KBM-7 (cell line): Measurements from ENCODE around the gene HECTD4.
"Not testable (repeated sequence)": the region's sequence is repeated elsewhere in the genome, so short reads cannot be mapped to it uniquely, and the experiment has no call there.

Source experiments
- DNase-seq: peaks from one replicate; pipeline ENCODE4 v3.0.0-alpha.2; 2015
- in situ Hi-C: fragments of 300-500 bp; cut with MboI; formaldehyde crosslinking; loops from 2 replicates; pipeline ENCODE4 v1.14.3; 2020; ENCODE audit warnings: low sequenced_read_pairs, low pct_unique_long_range_greater_than_20kb, mixed read lengths

Gene HECTD4

DNA sequence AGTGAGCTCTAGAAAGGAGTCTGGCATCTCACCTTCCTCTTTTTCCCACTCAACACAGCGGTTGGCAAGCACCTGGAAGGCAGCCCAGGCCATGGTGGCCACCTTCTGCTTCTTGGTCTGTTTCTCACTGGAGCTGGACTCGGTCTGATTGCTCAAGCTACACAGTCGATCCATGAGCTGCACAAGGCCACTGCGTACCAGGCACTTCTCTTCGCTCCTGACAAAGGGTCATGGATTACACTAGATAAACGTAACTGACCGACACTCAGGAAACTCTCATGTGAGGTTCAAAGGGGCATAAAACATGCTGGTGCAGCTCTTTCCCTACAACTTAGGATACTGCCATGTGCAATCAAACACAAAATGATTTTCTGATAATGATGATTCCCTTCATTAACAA lies 143.2 kb downstream of the HECTD4 start:
- in situ Hi-C loops = no loop called here
- no peak for DNase-seq

DNA sequence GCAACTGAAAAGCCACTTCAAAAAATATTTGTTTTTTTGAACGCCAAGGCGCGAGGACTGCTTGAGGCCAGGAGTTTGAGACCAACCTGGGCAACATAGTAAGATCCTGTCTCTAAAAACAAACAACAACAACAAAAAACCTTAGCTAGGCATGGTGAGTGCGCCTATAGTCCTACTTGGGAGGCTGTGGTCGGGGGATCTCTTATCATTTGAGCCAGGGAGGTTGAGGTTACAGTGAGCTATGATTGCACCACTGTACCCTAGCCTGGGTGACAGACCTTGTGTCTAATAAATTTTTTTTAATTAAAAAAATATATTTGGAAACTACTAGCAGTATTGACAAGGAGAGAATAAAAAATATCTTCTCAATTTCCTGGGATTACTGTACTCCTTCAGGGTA lies 143.8 kb downstream of the HECTD4 start:
- DNase-seq = no peak
- in situ Hi-C loops = no loop called here

DNA sequence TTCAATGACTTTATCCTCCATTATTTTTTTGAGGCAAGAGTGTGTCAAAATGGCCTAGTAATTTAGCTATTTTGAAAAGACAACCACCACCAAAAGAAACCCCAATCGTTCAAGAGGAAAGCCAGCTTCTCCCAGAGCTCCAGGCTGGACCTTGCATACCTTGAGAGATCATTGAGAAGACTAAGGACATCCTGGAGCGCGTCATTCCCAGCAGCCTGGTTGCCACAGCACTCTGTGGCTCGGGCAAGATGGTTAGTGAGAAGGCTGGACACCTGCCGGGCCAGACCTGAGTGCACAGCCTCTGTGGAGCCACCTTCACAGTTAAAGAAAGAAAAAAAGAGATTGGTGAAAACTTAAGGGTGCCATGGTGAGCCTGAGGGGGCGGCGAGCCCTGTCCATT lies 145.4 kb downstream of the HECTD4 start:
- DNase-seq = no peak
- in situ Hi-C loops = no loop called here

DNA sequence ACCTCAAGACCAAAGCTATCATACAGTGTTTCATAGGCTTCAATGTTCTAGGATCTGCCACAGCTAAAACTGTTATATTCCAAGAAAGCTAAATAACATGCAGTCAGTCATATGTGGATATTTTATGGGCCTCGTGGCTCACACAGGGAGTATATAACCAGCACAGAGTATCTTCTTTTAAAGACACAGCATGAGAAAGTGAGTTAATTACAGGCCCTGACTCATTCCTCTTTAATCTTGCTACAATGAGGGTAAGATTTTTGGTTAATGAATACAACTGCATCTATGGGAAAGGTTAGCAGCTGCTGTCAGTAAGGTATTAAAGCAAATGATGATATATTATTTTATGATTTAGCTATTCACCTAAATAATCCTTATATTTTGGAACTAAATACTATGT lies 145.8 kb downstream of the HECTD4 start:
- no peak for DNase-seq
- in situ Hi-C loops = no loop called here

DNA sequence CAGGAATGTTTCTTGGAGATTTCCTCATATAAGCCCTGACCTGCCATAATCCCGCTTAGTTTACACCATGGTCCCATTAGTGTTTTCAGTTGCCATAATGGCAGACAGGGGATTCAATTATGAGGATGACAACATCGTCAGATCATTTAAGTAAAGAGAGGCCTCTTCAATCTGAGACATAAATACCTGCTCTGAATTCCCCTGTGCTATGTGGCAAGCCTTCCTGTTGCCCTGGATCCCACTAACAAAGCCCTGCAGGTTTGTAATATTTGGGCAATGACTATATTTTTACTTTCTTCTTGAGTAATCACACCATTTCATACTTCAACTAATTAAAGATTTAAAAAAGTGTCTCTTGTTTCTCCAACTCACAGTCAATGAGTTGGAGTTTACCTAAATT lies 147.9 kb downstream of the HECTD4 start:
- no peak for DNase-seq
- in situ Hi-C loops = no loop called here

DNA sequence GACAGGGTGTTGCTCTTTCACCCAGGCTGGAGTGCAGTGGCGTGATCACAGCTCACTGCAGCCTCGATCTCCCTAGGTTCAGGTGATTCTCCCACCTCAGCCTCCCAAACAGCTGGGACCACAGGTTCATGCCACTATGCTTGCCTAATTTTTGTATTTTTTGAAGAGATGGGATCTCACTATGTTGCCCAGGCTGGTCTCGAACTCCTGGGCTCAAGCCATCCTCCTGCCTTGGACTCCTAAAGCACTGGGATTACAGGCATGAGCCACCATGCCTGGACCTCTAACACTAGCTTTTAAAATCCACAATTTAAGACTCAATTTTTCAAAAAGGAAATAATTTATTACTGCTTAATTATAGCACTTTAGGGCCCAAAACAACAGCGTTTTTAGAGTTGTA lies 149.0 kb downstream of the HECTD4 start:
- in situ Hi-C loops = no loop called here
- DNase-seq = no peak

DNA sequence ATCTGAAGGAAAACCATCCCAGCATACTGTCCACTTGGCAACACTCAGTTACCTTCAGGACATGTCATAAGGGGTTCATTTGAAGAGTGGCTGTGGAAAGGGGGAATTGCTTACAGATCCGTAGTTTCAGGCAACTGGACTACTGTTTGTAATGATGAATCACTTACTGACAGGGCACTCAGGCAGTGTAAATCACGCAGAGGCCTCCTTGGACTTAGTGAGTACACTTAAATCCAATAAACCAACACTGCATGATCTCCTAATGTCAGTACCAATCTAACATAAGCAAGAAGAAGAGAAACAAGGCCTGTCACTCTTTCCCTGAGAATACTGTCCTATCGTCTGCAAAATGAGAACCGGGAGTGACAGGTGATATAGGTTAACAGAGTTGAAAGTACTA lies 152.1 kb downstream of the HECTD4 start:
- in situ Hi-C loops = no loop called here
- DNase-seq = no peak

DNA sequence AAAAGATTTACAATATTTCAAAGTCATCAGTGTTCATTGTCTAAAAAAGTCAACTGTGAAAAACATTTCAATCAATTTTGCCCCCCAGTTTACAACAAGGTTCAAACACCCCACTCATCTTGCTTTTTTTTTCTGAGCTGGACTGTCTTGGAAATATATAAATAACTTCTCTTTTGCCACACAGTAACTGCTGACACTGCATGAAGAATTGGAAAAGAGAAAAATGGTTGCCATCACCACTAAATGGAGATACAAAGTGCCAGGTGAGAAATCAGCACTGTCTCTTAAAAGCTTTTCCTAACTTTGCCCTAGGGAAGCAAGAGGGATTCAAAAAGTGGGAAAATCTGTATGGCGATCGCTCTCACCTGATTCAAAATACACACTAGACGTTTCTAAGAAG lies 155.5 kb downstream of the HECTD4 start:
- in situ Hi-C loops = no loop called here
- DNase-seq = no peak

DNA sequence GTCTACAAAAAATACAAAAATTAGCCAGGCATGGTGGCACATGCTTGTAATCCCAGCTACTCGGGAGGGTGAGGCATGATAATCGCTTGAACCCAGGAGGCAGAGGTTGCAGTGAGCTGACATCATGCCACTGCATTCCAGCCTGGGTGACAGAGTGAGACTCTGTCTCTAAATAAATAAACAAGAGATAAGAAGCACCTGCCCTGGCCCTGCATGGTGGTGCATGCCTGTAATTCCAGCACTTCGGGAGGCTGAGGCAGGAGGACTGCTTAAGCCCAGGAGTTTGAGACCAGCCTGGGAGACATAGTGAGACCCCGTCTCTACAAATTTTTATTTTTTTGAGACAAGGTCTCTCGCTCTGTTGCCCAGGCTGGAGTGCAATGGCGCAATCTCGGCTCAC lies 161.6 kb downstream of the HECTD4 start:
- in situ Hi-C loops, DNase-seq: not testable (repeated sequence)

DNA sequence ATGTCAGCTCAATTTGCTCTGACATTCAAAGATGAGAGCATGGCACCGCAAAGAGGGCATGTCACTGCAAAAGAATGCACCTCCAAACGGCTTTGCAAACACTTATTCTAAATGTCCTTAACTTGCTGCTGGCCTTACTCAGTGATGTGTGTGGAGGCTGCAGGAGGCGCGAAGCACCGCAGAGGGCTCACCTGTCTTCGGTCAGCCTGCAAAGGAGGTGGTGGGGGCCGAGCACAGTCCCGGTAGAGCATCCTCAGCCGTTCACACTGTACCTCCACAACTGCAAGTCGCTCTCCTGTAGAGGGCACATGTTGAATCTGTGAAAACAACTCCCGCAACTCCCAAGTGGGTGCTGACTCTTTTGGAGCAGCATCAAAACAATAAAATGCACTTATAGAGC lies 163.0 kb downstream of the HECTD4 start:
- in situ Hi-C loops = no loop called here
- DNase-seq = no peak

DNA sequence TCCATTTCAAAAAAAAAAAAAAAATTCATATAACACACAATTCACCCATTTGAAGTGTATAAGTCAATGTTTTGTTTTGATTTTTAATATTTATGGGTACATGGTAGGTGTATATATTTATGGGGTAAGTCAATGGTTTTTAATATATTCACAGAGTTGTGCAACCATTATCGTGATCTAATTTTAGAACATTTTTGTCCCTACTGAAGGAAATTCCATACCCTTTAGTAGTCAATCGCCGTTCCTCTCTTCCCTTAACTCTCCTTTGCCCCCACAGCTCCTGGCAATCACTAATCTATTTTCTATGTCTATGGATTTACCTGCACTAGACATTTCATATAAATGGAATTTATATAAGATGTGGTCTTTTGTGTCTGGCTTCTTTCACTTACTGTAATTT lies 164.1 kb downstream of the HECTD4 start:
- in situ Hi-C loops = no loop called here
- no peak for DNase-seq

DNA sequence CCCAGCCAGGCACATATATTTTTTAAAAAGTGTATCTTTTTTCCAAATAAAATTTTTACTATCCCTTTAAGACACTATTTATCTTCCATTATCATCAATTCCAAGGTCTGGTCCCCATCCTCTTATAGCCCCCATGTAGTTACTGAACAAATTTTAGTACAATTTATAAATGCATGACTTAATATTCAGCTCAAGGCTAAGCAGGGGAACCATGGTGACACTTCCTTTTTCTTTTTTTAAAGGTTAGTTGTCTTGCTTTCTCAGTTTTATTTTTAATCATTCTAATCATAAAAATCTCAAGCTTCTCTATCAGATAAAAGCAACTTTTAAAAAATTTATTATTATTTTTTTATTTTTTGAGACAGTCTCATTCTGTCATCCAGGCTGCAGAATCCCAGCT lies 164.6 kb downstream of the HECTD4 start:
- DNase-seq = no peak
- in situ Hi-C loops = no loop called here

DNA sequence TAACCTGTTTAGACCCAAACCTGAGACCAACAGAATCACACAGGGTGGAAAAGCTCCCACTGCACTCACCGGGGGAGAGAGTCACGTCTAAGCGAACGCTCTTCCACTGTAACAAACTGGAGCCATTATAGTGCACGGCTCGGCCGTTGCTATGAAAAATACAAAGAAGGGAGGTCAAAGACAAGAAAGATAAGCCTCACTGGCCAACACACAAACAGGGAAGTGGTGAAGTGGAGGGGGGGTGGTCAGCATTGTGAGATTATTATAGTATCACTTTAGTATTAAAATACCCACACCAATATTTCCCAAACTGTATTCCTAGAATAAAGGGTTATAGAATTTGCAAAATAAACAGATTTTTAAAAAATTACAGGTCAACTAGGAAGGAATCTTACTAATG lies 166.0 kb downstream of the HECTD4 start:
- DNase-seq = no peak
- in situ Hi-C loops = no loop called here

DNA sequence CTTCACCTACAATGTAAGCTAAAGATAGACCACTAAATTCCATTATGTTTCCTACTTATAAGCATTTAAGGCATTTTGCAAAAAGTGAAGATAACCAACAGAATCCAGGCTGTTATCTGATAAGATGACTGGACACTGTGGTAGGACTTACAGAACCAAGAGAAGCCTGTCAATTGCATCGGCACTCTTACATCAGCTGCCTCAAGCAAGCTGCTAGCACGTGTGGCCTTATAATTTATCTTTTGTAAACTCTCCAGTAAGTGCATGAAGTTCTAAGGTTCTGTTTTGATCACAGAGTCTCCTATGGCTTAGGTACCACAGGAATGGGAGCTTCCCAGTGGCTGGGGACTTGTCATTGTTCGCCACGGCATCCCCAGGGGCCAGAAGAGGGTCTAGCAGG lies 168.2 kb downstream of the HECTD4 start:
- in situ Hi-C loops = no loop called here

DNA sequence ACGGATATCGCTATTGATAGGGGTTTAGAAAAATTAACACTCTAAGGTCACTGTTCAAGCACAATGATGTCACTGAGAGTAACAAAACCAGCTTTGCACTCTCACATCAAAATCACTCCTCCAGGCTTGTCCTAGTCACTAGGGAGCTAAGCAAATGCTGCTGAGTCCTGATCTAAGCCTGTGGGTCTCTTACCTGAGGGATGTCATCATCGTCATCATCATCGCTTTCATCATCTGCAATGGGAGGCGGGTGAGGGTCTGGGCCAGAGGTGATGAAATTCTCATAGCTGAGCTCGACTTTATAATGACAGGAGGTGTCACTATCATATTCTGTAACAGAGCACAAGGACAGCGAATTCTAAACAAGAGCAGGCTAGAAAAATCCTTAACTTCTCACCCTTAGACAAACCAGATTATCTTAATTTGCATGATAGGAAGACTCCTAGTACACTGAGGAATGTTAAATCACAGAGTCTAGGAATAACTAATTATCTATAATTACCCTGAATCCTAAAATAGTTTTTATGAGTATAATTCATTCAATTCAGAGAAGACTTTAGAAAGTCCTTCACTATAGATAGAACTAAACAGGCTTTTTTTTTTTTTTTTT lies 173.8 kb downstream of the HECTD4 start:
- in situ Hi-C loops = no loop called here
- no peak for DNase-seq

More for the DNA sequence above, 168.2 kb downstream of the HECTD4 start:
- DNase-seq = no peak

DNA sequence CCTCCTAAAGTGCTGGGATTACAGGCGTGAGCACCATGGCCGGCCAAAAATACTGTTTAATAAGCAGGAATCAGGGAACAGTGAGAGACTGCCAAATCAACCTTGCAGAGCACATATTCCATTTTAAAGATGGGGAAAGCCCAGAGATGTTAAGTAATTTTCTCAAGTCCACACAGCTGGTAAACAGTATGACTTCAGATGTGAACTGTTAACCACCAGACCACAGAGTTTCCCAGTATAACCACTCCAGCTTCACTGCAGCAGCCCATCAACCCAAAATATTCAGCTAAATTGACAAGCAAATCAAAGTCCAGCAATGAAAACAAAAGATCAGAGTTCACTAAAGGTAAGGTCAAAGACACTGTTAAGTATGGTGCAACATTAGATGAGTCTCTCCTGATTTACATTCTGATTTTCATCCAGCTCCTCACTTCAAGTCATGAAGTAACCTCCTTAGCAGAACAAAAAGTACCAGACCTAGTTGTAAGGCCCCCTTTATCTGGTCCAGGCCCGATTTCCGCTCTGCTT lies 174.8 kb downstream of the HECTD4 start:
- DNase-seq = no peak
- in situ Hi-C loops = no loop called here

DNA sequence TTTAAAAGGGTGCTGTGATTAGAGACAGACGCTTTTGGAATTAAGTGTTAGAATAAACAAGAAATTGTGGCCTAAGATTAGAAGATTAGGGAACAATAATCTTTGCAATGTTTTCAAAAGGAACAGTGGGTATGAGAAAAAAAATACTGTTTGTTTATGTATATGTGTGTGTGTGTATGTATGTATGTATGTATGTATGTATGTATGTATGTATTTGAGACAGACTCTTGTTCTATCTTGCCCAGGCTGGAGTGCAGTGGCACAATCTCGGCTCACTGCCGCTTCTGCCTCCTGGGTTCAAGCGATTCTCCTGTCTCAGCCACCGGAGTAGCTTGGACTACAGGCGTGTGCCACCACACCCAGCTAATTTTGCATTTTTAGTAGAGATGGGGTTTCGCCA lies 175.3 kb downstream of the HECTD4 start:
- in situ Hi-C loops = no loop called here
- DNase-seq = no peak

DNA sequence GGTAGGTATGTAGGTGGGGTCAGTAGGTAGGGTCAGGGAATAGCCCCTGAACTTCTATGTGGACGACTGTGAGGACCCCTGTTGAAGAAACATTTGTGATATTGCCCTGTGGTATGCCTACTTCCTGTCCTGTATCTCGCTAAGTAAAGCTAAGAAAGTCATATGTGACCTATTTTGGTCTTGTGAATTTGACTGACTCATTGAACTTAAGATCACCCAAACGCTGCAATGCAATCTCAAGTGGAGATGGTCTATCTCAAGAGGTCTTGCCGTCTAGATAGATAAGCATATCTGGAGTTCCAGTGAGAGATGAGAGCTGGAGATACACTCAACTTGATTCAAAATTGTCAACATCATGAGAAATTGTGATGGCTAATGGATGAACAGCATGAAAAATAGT lies 183.1 kb downstream of the HECTD4 start:
- in situ Hi-C loops = no loop called here
- no peak for DNase-seq

DNA sequence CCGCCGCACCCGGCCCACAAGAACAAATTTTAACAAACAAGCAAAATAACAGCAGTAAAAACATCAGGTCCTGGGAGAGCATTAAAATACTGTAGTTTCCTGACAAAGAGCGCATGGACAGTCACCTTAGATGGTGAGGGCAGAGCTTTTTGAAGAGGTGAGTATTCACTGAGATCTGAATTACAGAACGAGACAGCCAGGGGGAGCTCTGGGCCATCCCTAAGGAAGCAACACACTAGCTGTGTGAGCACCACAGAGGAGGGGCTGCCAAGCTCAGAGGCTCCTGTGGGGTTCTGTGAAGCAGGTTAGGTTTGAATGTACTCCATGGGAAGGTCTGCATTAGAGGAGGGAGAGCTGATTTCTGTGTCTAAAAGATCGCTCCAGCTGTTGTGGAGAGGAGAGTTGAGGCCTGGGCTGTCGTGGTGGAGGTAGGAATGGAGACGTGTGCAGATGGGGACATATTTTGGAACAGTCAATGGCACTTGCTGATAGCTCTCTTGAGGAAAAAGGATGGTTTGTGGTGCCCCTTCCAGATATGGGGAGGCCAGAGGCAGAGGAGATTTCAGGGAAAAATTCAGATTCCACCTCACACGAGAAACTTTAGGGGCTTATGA lies 184.0 kb downstream of the HECTD4 start:
- in situ Hi-C loops = no loop called here

DNA sequence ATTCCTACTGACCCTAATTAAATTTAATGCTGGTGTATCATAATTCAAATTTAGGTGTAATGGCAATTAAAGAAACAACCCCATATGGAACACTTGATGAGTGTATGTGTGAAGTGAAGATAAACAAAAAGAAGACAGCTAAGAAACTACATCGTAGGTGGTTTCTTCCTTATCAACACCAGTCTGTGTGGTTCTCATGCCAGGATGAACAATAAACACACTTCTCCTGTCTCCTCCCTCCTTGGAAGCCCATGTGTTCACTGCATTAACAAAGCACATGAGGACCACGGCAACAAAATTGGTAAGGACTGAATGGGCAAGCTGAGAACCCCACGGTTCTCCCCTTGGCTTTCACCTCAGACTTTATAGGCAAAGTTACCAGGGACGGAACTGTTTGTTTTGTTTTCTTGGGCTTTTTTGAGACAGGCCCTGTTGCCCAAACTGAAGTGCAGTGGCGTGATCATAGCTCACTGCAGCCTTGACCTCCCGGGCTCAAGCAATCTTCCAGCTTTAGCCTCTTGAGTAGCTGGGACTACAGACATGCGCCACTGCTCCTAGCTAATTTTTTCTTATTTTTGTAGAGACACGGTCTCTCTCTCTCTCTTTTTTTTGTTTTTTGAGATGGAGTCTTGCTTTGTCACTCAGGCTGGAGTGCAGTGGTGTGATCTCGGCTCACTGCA lies 185.9 kb downstream of the HECTD4 start:
- in situ Hi-C loops = no loop called here

More for the DNA sequence above, 184.0 kb downstream of the HECTD4 start:
- DNase-seq = peak; percentile 66

More for the DNA sequence above, 185.9 kb downstream of the HECTD4 start:
- DNase-seq = no peak
